ENCODE data around the gene SLC23A1. TPM values are rescaled to one million over a fixed set of nuclear protein-coding genes. Genes with fewer than 3 reads are reported as not detected.
"Not testable (repeated sequence)": the region's sequence is repeated elsewhere in the genome, so short reads cannot be mapped to it uniquely, and the experiment has no call there.

SLC23A1 gene
- total and polyA plus RNA-seq, 2 experiments from 2014 or later: 3.3 to 13.4 TPM

GRCh38 chr5:139410121-139410992 is 27.3 kb upstream of the SLC23A1 start:
- Histone ChIP-seq H3K27ac (no peak overlapping the region), H4K20me1 (ENCODE audit: insufficient read depth, poor library complexity, severe bottlenecking) (no peaks in the 10 kb centered on the region), H3K4me3 (no peak overlapping the region), H3K9me3 (ENCODE audit: low read depth) (no peaks in the 10 kb centered on the region), H3K27me3 (no peaks in the 10 kb centered on the region), H2AFZ (no peak overlapping the region), H3K9me2 (replicated peaks; ENCODE audit: insufficient read depth) (no peaks in the 10 kb centered on the region), H3K4me2 (no peak overlapping the region), H3K4me1 (ENCODE audit: insufficient read depth) (no peaks in the 10 kb centered on the region), H3K79me2 (no peaks in the 10 kb centered on the region), H3K36me3 (replicated peaks; ENCODE audit: insufficient read depth, low read depth) (no peaks in the 10 kb centered on the region)
- no peak for DNase-seq (ENCODE audit: low spot score)
- 86% methylated on average over 6 of the region's 6 CpGs for WGBS (ENCODE audit: low lambda C conversion rate, missing lambda C conversion rate)
- TF ChIP-seq EZH2 (IDR thresholded peaks at IDR 0.05; ENCODE audit: borderline replicate concordance) (no peak), CTCF (IDR thresholded peaks at IDR 0.05; ENCODE audit: poor library complexity) (no peak), EZH2phosphoT487 (IDR thresholded peaks at IDR 0.05; ENCODE audit: low read depth, severe bottlenecking, unreplicated experiment) (no peak)

GRCh38 chr5:139409116-139409515 is 26.0 kb upstream of the SLC23A1 start:
- not testable (repeated sequence) for H3K27me3 ChIP-seq; H3K4me3 ChIP-seq; H3K36me3 ChIP-seq (replicated peaks; ENCODE audit: insufficient read depth, low read depth); H2AFZ ChIP-seq; H3K9me3 ChIP-seq (ENCODE audit: low read depth); H3K9me2 ChIP-seq (replicated peaks; ENCODE audit: insufficient read depth); H3K4me1 ChIP-seq (ENCODE audit: insufficient read depth); H3K4me2 ChIP-seq; H4K20me1 ChIP-seq (ENCODE audit: insufficient read depth, poor library complexity, severe bottlenecking); DNase-seq (ENCODE audit: low spot score); H3K27ac ChIP-seq; H3K79me2 ChIP-seq
- WGBS (ENCODE audit: low lambda C conversion rate, missing lambda C conversion rate): 89% methylated on average over 5 of the region's 5 CpGs

- no peaks in the 10 kb centered on the region for H3K9me2 ChIP-seq (replicated peaks; ENCODE audit: insufficient read depth)
- H3K4me2 ChIP-seq: no peak overlapping the region
- no peaks in the 10 kb centered on the region for H3K36me3 ChIP-seq (replicated peaks; ENCODE audit: insufficient read depth, low read depth)
- no peaks in the 10 kb centered on the region for H3K27me3 ChIP-seq
- WGBS (ENCODE audit: low lambda C conversion rate, missing lambda C conversion rate): 97% methylated on average over 7 of the region's 7 CpGs
- H3K9me3 ChIP-seq (ENCODE audit: low read depth): no peaks in the 10 kb centered on the region
- TF ChIP-seq EZH2phosphoT487 (IDR thresholded peaks at IDR 0.05; ENCODE audit: low read depth, severe bottlenecking, unreplicated experiment) (no peak), EZH2 (IDR thresholded peaks at IDR 0.05; ENCODE audit: borderline replicate concordance) (no peak), CTCF (IDR thresholded peaks at IDR 0.05; ENCODE audit: poor library complexity) (no peak)
- H3K27ac ChIP-seq: no peak overlapping the region
- peaks cover 6% of the 10 kb centered on the region for H3K4me1 ChIP-seq (ENCODE audit: insufficient read depth)
- no peak overlapping the region for H2AFZ ChIP-seq
- no peak for DNase-seq (ENCODE audit: low spot score)
- no peak overlapping the region for H3K4me3 ChIP-seq
- H3K79me2 ChIP-seq: no peaks in the 10 kb centered on the region
- no peaks in the 10 kb centered on the region for H4K20me1 ChIP-seq (ENCODE audit: insufficient read depth, poor library complexity, severe bottlenecking)
Measured at GRCh38 chr5:139408191-139408590, 25.1 kb upstream of the SLC23A1 start.

- H3K4me3 ChIP-seq: no peak overlapping the region
- TF ChIP-seq EZH2 (IDR thresholded peaks at IDR 0.05; ENCODE audit: borderline replicate concordance) (no peak), CTCF (IDR thresholded peaks at IDR 0.05; ENCODE audit: poor library complexity) (no peak), EZH2phosphoT487 (IDR thresholded peaks at IDR 0.05; ENCODE audit: low read depth, severe bottlenecking, unreplicated experiment) (no peak)
- H3K9me3 ChIP-seq (ENCODE audit: low read depth): no peaks in the 10 kb centered on the region
- no peak for DNase-seq (ENCODE audit: low spot score)
- H3K79me2 ChIP-seq: no peaks in the 10 kb centered on the region
- H2AFZ ChIP-seq: no peak overlapping the region
- H3K36me3 ChIP-seq (replicated peaks; ENCODE audit: insufficient read depth, low read depth): no peaks in the 10 kb centered on the region
- no peaks in the 10 kb centered on the region for H3K27me3 ChIP-seq
- no peak overlapping the region for H3K27ac ChIP-seq
- peaks cover 6% of the 10 kb centered on the region for H3K4me1 ChIP-seq (ENCODE audit: insufficient read depth)
- no peaks in the 10 kb centered on the region for H3K9me2 ChIP-seq (replicated peaks; ENCODE audit: insufficient read depth)
- H4K20me1 ChIP-seq (ENCODE audit: insufficient read depth, poor library complexity, severe bottlenecking): no peaks in the 10 kb centered on the region
- no peak overlapping the region for H3K4me2 ChIP-seq
Measured at GRCh38 chr5:139407517-139407916, 24.4 kb upstream of the SLC23A1 start.
